ENCODE results near the gene SMIM5.

DNA sequence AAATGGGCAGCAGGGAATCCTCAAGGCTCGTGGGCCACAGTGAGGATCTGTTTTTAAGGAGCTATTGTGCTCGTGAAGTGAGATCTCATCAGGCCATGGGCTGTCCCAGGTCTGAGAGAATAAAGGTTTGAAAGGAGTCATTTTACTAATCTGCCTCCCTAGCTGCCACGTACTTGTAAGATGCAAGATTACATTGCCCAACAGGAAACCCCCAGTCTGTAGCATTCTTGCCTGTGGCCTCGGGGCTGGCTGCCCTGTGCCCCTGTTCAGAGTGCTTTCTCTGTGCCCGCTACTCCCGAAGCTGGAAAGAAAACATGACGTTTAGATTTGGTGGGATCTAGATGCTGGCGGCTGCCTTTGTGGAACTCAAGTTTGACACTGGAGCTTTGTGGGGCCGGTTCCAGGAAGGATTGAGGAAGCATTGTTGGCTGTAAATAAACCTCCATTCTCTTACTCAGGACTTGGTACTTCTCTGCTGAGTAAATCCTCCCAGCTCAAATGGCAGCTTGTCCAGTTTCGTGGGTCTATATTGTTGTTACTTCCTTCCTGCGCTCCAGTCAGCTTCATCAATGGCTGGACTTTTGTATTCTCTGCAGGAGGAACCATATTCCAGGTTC, 55.1 kb downstream of the SMIM5 start:
- no peak for TF ChIP-seq CTCF (conservative IDR thresholded peaks at IDR 0.05; ENCODE audit: low read length)
- TF ChIP-seq EZH2phosphoT487 (IDR thresholded peaks at IDR 0.05; ENCODE audit: borderline replicate concordance, low read depth, low read length), result no peak

Measured in OCI-LY7 (cell line).